Neural cell (in vitro differentiated cells): ENCODE results near the gene NUP210L.

Source experiments
- EP300 ChIP-seq: fragments of 450-650 bp; conservative IDR thresholded peaks from 2 replicates; pipeline ENCODE4 v1.6.1; 2014; ENCODE audit warnings: antibody characterized with exemption, mild to moderate bottlenecking, moderate library complexity; ENCODE audit not compliant: poor library complexity, severe bottlenecking
- EZH2 ChIP-seq: fragments of 200-600, 300-800 bp; shearing (Covaris generic), sonication (generic); IDR thresholded peaks from 2 replicates; pipeline ENCODE4 v1.6.1; 2014; ENCODE audit warnings: antibody characterized with exemption, low read length, borderline replicate concordance, mild to moderate bottlenecking; ENCODE audit not compliant: insufficient read depth, poor library complexity, severe bottlenecking
- POLR2AphosphoS5 ChIP-seq: IDR thresholded peaks from 2 replicates; pipeline ENCODE4 v1.6.1; 2012
- RAD21 ChIP-seq: fragments of 450-650 bp; conservative IDR thresholded peaks from 2 replicates; pipeline ENCODE4 v1.6.1; 2014; ENCODE audit warnings: antibody characterized with exemption, mild to moderate bottlenecking, moderate library complexity
- REST ChIP-seq: IDR thresholded peaks from 2 replicates; pipeline ENCODE4 v1.6.1; 2012; ENCODE audit warnings: borderline replicate concordance
- SMC3 ChIP-seq: fragments of 450-650 bp; conservative IDR thresholded peaks from 2 replicates; pipeline ENCODE4 v1.6.1; 2014; ENCODE audit warnings: antibody characterized with exemption, mild to moderate bottlenecking, moderate library complexity; ENCODE audit not compliant: poor library complexity
- TAF1 ChIP-seq: IDR thresholded peaks from 2 replicates; pipeline ENCODE4 v1.6.1; 2012; ENCODE audit warnings: low read depth
- TF ChIP-seq, protein P1 (sequence below): fragments of 450-650 bp; IDR thresholded peaks from 2 replicates; pipeline ENCODE4 v1.5.1; 2014; ENCODE audit warnings: antibody characterized with exemption, mild to moderate bottlenecking, moderate library complexity; ENCODE audit not compliant: poor library complexity, severe bottlenecking

- TF ChIP-seq, protein P1, sequence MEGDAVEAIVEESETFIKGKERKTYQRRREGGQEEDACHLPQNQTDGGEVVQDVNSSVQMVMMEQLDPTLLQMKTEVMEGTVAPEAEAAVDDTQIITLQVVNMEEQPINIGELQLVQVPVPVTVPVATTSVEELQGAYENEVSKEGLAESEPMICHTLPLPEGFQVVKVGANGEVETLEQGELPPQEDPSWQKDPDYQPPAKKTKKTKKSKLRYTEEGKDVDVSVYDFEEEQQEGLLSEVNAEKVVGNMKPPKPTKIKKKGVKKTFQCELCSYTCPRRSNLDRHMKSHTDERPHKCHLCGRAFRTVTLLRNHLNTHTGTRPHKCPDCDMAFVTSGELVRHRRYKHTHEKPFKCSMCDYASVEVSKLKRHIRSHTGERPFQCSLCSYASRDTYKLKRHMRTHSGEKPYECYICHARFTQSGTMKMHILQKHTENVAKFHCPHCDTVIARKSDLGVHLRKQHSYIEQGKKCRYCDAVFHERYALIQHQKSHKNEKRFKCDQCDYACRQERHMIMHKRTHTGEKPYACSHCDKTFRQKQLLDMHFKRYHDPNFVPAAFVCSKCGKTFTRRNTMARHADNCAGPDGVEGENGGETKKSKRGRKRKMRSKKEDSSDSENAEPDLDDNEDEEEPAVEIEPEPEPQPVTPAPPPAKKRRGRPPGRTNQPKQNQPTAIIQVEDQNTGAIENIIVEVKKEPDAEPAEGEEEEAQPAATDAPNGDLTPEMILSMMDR, result no peak
- TF ChIP-seq POLR2AphosphoS5, result no peak
- no peak for TF ChIP-seq EZH2
- TF ChIP-seq RAD21, result no peak
- TF ChIP-seq REST, result no peak
- TF ChIP-seq SMC3, result no peak
- TF ChIP-seq EP300, result no peak
- TF ChIP-seq TAF1, result no peak
Measured at GRCh38 chr1:154095456-154096060, 59.3 kb downstream of the NUP210L start.
